22Rv1 (cell line): ENCODE results near the gene SFXN1.

Experiments
- CTCF ChIP-seq: fragments of 450-650 bp; IDR thresholded peaks from 2 replicates; pipeline ENCODE4 v1.5.1; 2017; ENCODE audit warnings: mild to moderate bottlenecking
- ZFX ChIP-seq: fragments of 450-650 bp; IDR thresholded peaks from 2 replicates; pipeline ENCODE4 v1.6.1; 2017; ENCODE audit warnings: antibody characterized with exemption, borderline replicate concordance

- TF ChIP-seq CTCF (no peak), ZFX (no peak)
Measured at GRCh38 chr5:175531361-175531760, 53.0 kb downstream of the SFXN1 start.
